ENCODE data around the gene CPA1.

Gene CPA1

GRCh38 chr7:130423501-130424037 is 43.3 kb downstream of the CPA1 start:
- no peak for DNase-seq

GRCh38 chr7:130425796-130426195 is 45.5 kb downstream of the CPA1 start:
- no peak for DNase-seq

GRCh38 chr7:130426564-130426963 is 46.3 kb downstream of the CPA1 start:
- DNase-seq: no peak

GRCh38 chr7:130429019-130429418 is 48.7 kb downstream of the CPA1 start:
- DNase-seq: no peak

GRCh38 chr7:130430115-130430514 is 49.8 kb downstream of the CPA1 start:
- no peak for DNase-seq

- DNase-seq: no peak
Observed at GRCh38 chr7:130430841-130431666, 50.8 kb downstream of the CPA1 start.

GRCh38 chr7:130432886-130433285 is 52.6 kb downstream of the CPA1 start:
- no peak for DNase-seq

- no peak for DNase-seq
Observed at GRCh38 chr7:130433301-130433700, 53.0 kb downstream of the CPA1 start.

- DNase-seq: no peak
Observed at GRCh38 chr7:130435311-130435854, 55.1 kb downstream of the CPA1 start.

- no peak for DNase-seq
Observed at GRCh38 chr7:130436253-130436652, 56.0 kb downstream of the CPA1 start.

All from nucleus accumbens (tissue), 56 donors.